Neural crest cell (in vitro differentiated cells): ENCODE measurements around the gene DYNLT4. TPM values are rescaled to one million over a fixed set of nuclear protein-coding genes. Genes with fewer than 3 reads are reported as not detected.
"Not testable (repeated sequence)": the region's sequence is repeated elsewhere in the genome, so short reads cannot be mapped to it uniquely, and the experiment has no call there.

ENCODE experiments used
- DNase-seq: peaks from one replicate; pipeline ENCODE4 v3.0.0; 2021; ENCODE audit warnings: low read depth, mixed read lengths, low spot score
- H3K27ac Mint-ChIP-seq: one replicate; pipeline ENCODE4 v1.8.0; 2021; ENCODE audit warnings: mild to moderate bottlenecking, mixed read lengths; ENCODE audit not compliant: unreplicated experiment
- H3K27me3 Mint-ChIP-seq: 2 replicates; pipeline ENCODE4 v1.8.0; 2021; ENCODE audit warnings: low read depth, mild to moderate bottlenecking, mixed read lengths
- H3K36me3 Mint-ChIP-seq: 2 replicates; pipeline ENCODE4 v1.8.0; 2021; ENCODE audit warnings: low read depth, mild to moderate bottlenecking, mixed read lengths
- H3K4me1 Mint-ChIP-seq: 2 replicates; pipeline ENCODE4 v1.8.0; 2021; ENCODE audit warnings: mixed read lengths
- H3K4me3 Mint-ChIP-seq: one replicate; pipeline ENCODE4 v1.8.0; 2021; ENCODE audit warnings: mild to moderate bottlenecking, mixed read lengths
- H3K9me3 Mint-ChIP-seq: 2 replicates; pipeline ENCODE4 v1.8.0; 2021; ENCODE audit warnings: mixed read lengths
- CTCF ChIP-seq: fragments of 200-600 bp; sonication (generic); conservative IDR thresholded peaks from 2 replicates; pipeline ENCODE4 v1.5.0; 2021; ENCODE audit warnings: antibody characterized with exemption, mild to moderate bottlenecking
- total RNA-seq: library from RNA; stranded (reverse); gene quantifications from 2 replicates; pipeline ENCODE4 v1.2.1, GENCODE V29; 2021

Gene DYNLT4
- total RNA-seq, 1 donor from 2014 or later, result not detected

GRCh38 chr1:44828841-44829440 lies 21.8 kb upstream of the DYNLT4 start:
- H3K27ac Mint-ChIP-seq, result no peak overlapping the region
- no peak overlapping the region for H3K4me3 Mint-ChIP-seq
- DNase-seq, result no peak
- H3K36me3 Mint-ChIP-seq, result no peaks in the 10 kb centered on the region
- H3K4me1 Mint-ChIP-seq, result no peaks in the 10 kb centered on the region
- no peaks in the 10 kb centered on the region for H3K9me3 Mint-ChIP-seq
- H3K27me3 Mint-ChIP-seq, result no peaks in the 10 kb centered on the region
- no peak for TF ChIP-seq CTCF

- TF ChIP-seq CTCF, result no peak
- no peaks in the 10 kb centered on the region for H3K9me3 Mint-ChIP-seq
- H3K4me3 Mint-ChIP-seq, result no peak overlapping the region
- H3K36me3 Mint-ChIP-seq, result no peaks in the 10 kb centered on the region
- no peak for DNase-seq
- no peaks in the 10 kb centered on the region for H3K4me1 Mint-ChIP-seq
- H3K27ac Mint-ChIP-seq, result no peak overlapping the region
- no peaks in the 10 kb centered on the region for H3K27me3 Mint-ChIP-seq
Observed at GRCh38 chr1:44828003-44828651, 21.0 kb upstream of the DYNLT4 start.

GRCh38 chr1:44827197-44828002 lies 20.2 kb upstream of the DYNLT4 start:
- Mint-ChIP-seq H3K9me3 (no peaks in the 10 kb centered on the region), H3K27ac (no peak overlapping the region), H3K4me3 (no peak overlapping the region), H3K36me3 (no peaks in the 10 kb centered on the region), H3K27me3 (no peaks in the 10 kb centered on the region), H3K4me1 (no peaks in the 10 kb centered on the region)
- DNase-seq, result no peak
- TF ChIP-seq CTCF, result no peak

- Mint-ChIP-seq H3K36me3 (no peaks in the 10 kb centered on the region), H3K4me1 (no peaks in the 10 kb centered on the region), H3K27ac (peak overlapping the region; percentile 27), H3K27me3 (no peaks in the 10 kb centered on the region), H3K4me3 (no peak overlapping the region), H3K9me3 (no peaks in the 10 kb centered on the region)
- TF ChIP-seq CTCF, result no peak
- no peak for DNase-seq
Observed at GRCh38 chr1:44826375-44827196, 19.4 kb upstream of the DYNLT4 start.

GRCh38 chr1:44824392-44824791 lies 17.2 kb upstream of the DYNLT4 start:
- H3K9me3 Mint-ChIP-seq, H3K36me3 Mint-ChIP-seq, H3K27ac Mint-ChIP-seq, H3K27me3 Mint-ChIP-seq, H3K4me3 Mint-ChIP-seq, DNase-seq: not testable (repeated sequence)
- H3K4me1 Mint-ChIP-seq, result peaks cover 17% of the 10 kb centered on the region
